Panc1 (cell line): Measurements from ENCODE around the gene NRG2. TPM values are rescaled to one million over a fixed set of nuclear protein-coding genes. Genes with fewer than 3 reads are reported as not detected.

Source experiments
- ATAC-seq: fragments of 200-7000 bp; cut with Tn5 transposase; 2 replicates; pipeline ENCODE4 v1.9.1; 2020; ENCODE audit warnings: mild to moderate bottlenecking, moderate library complexity
- BruUV-seq: library from RNA; stranded (reverse); fragments of 400-500 nt; replicated peaks from 2 replicates; lab custom pipeline; 2021; lab: Mats Ljungman, UMichigan
- CTCF ChIA-PET: fragments of 300-600 bp; sonication (Branson Sonifier 250); formaldehyde crosslinking; loops from one replicate; lab custom pipeline; 2022; ENCODE audit warnings: antibody characterized with exemption; lab: Charles Lee
- POLR2A ChIA-PET: fragments of 300-600 bp; sonication (Branson Sonifier 250); formaldehyde crosslinking; loops from one replicate; lab custom pipeline; 2022; ENCODE audit warnings: antibody characterized with exemption; lab: Charles Lee
- DNase-seq: peaks from one replicate; pipeline ENCODE4 v3.0.0-alpha.2; 2010; ENCODE audit warnings: low read depth, low spot score
- H3K27ac ChIP-seq: 2 replicates; pipeline ENCODE4 v1.5.1; 2011; ENCODE audit warnings: mild to moderate bottlenecking, low read length, inconsistent platforms
- H3K27me3 ChIP-seq: fragments of 200-500 bp; sonication (Bioruptor generic); 2 replicates; pipeline ENCODE4 v1.6.0; 2014; ENCODE audit warnings: low read length, inconsistent platforms; ENCODE audit not compliant: control insufficient read depth, insufficient read depth
- H3K36me3 ChIP-seq: fragments of 200-500 bp; sonication (Bioruptor generic); 2 replicates; pipeline ENCODE4 v1.5.1; 2014; ENCODE audit warnings: inconsistent platforms, mild to moderate bottlenecking, low read length, moderate library complexity; ENCODE audit not compliant: control insufficient read depth, insufficient read depth
- H3K4me1 ChIP-seq: 2 replicates; pipeline ENCODE4 v1.5.1; 2011; ENCODE audit warnings: inconsistent platforms, mild to moderate bottlenecking, low read length, moderate library complexity; ENCODE audit not compliant: control insufficient read depth, insufficient read depth
- H3K4me3 ChIP-seq, 2 experiments: 2 replicates each; pipeline ENCODE4 v1.5.1; 2011 to 2012; ENCODE audit warnings: low read depth in 2 of 2, low read length in 2 of 2, mild to moderate bottlenecking in 2 of 2, inconsistent platforms in 1 of 2, moderate library complexity in 1 of 2
- H3K9me3 ChIP-seq: fragments of 200-500 bp; sonication (Bioruptor generic); 2 replicates; pipeline ENCODE4 v1.5.1; 2014; ENCODE audit warnings: low read depth, mild to moderate bottlenecking, inconsistent platforms, low read length, moderate library complexity; ENCODE audit not compliant: control insufficient read depth, insufficient read depth
- CTCF ChIP-seq: fragments of 450-650 bp; IDR thresholded peaks from 2 replicates; pipeline ENCODE4 v1.5.1; 2017; ENCODE audit warnings: mild to moderate bottlenecking
- POLR2AphosphoS5 ChIP-seq: IDR thresholded peaks from 2 replicates; pipeline ENCODE4 v1.6.1; 2012; ENCODE audit warnings: mild to moderate bottlenecking, low read depth, low read length, moderate library complexity
- REST ChIP-seq, 2 experiments: IDR thresholded peaks; 2 replicates each; pipeline ENCODE4 v1.6.1; 2011 to 2012; ENCODE audit warnings: low read depth in 2 of 2, control low read depth in 1 of 2, low read length in 1 of 2, mild to moderate bottlenecking in 1 of 2, moderate library complexity in 1 of 2; ENCODE audit not compliant: insufficient read depth in 1 of 2
- SIN3A ChIP-seq: IDR thresholded peaks from 2 replicates; pipeline ENCODE4 v1.6.1; 2012; ENCODE audit warnings: low read depth, mild to moderate bottlenecking, low read length, moderate library complexity, borderline replicate concordance; ENCODE audit not compliant: insufficient read depth
- TCF7L2 ChIP-seq: IDR thresholded peaks from 2 replicates; pipeline ENCODE4 v1.6.1; 2011; ENCODE audit warnings: mild to moderate bottlenecking, low read depth, low read length, inconsistent platforms
- in situ Hi-C: cut with HindIII; loops from 2 replicates; pipeline ENCODE4 v1.10.0; 2016; ENCODE audit warnings: low sequenced_read_pairs, low pct_unique_long_range_greater_than_20kb
- intact Hi-C: fragments of 100-400 bp; cut with micrococcal nuclease; formaldehyde crosslinking; loops from one replicate; pipeline ENCODE4 v1.10.0; 2022; ENCODE audit not compliant: unreplicated experiment
- total RNA-seq: library from RNA; stranded (reverse); gene quantifications from one replicate; pipeline ENCODE4 v1.2.1, GENCODE V29; 2021; ENCODE audit not compliant: unreplicated experiment

The NRG2 gene
- total RNA-seq, 1 experiment from 2014 or later = 20.2 TPM

DNA sequence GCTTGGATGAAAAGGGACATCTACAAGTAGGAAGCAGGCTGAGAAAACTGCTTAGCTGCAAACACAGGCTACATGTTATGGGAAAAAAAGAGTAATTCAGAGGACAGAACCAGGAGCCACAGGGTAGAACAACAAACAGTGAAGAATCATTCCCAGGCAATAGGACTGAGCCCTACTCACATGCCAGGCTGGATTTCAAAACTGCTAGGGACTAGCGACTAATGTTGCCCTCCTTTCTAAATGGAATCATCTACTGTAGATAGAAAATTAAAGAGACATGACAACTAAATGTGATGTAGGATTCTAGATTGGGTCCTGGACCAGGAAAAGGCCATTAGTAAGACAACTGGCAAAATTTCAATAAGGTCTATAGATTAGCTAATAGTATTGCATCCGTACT lies 15.3 kb downstream of the NRG2 start:
- no TSS peak for BruUV-seq
- ChIA-PET POLR2A (no interaction called here), CTCF (no interaction called here)
- TF ChIP-seq TCF7L2 = no peak
- no peak for TF ChIP-seq POLR2AphosphoS5
- TF ChIP-seq CTCF = no peak
- no peak for TF ChIP-seq REST (IDR thresholded peaks at IDR 0.05; ENCODE audit: insufficient read depth in 1 of 2, low read depth in 2 of 2, low read length in 1 of 2)
- no peak for TF ChIP-seq SIN3A
- DNase-seq (no peak), ATAC-seq (no peak)
- H3K9me3 ChIP-seq = no peaks in the 10 kb centered on the region
- H3K27ac ChIP-seq = no peak overlapping the region
- H3K36me3 ChIP-seq = no peaks in the 10 kb centered on the region
- no peaks in the 10 kb centered on the region for H3K27me3 ChIP-seq
- H3K4me3 ChIP-seq = no peak overlapping the region
- peaks cover 18% of the 10 kb centered on the region for H3K4me1 ChIP-seq
- intact Hi-C loops = no loop called here
- in situ Hi-C loops = no loop called here

- Histone ChIP-seq H3K4me3 (no peak overlapping the region), H3K4me1 (peaks cover 30% of the 10 kb centered on the region), H3K36me3 (no peaks in the 10 kb centered on the region), H3K9me3 (no peaks in the 10 kb centered on the region), H3K27me3 (no peaks in the 10 kb centered on the region), H3K27ac (no peak overlapping the region)
- DNase-seq (no peak), ATAC-seq (no peak)
- ChIA-PET CTCF (no interaction called here), POLR2A (no interaction called here)
- in situ Hi-C loops (no loop called here), intact Hi-C loops (no loop called here)
- no TSS peak for BruUV-seq
- TF ChIP-seq REST (IDR thresholded peaks at IDR 0.05; ENCODE audit: insufficient read depth in 1 of 2, low read depth in 2 of 2, low read length in 1 of 2) = no peak
These were observed 17.4 kb downstream of the NRG2 start for GRCh38 chr5:140025736-140026135.
